DOHH2 (cell line): ENCODE results near the gene ARHGAP27.

Experiments used
- H3F3A ChIP-seq: fragments of 200-600 bp; sonication (generic), shearing (Covaris generic); 2 replicates; pipeline ENCODE4 v1.6.0; 2016; ENCODE audit warnings: antibody characterized with exemption, mild to moderate bottlenecking; ENCODE audit not compliant: control insufficient read depth, insufficient read depth
- H3K27ac ChIP-seq: fragments of 200-600 bp; sonication (generic); 2 replicates; pipeline ENCODE4 v1.5.1; 2014; ENCODE audit warnings: low read depth, mild to moderate bottlenecking, low read length, moderate library complexity
- H3K27me3 ChIP-seq: fragments of 200-600 bp; sonication (generic); 2 replicates; pipeline ENCODE4 v1.6.1; 2014; ENCODE audit warnings: mild to moderate bottlenecking, low read length, mixed read lengths; ENCODE audit not compliant: control insufficient read depth
- H3K36me3 ChIP-seq: fragments of 200-600 bp; sonication (generic); 2 replicates; pipeline ENCODE4 v1.6.1; 2014; ENCODE audit warnings: mild to moderate bottlenecking, low read length, moderate library complexity, mixed read lengths; ENCODE audit not compliant: control insufficient read depth
- H3K4me1 ChIP-seq: fragments of 200-600 bp; sonication (generic); 2 replicates; pipeline ENCODE4 v1.6.1; 2014; ENCODE audit warnings: mild to moderate bottlenecking, low read length, mixed read lengths; ENCODE audit not compliant: control insufficient read depth
- H3K4me2 ChIP-seq: fragments of 200-600 bp; sonication (generic); 2 replicates; pipeline ENCODE4 v1.6.0; 2014; ENCODE audit warnings: mild to moderate bottlenecking, low read length, moderate library complexity
- H3K4me3 ChIP-seq: fragments of 200-600 bp; sonication (generic); 2 replicates; pipeline ENCODE4 v1.5.1; 2014; ENCODE audit warnings: mild to moderate bottlenecking, low read length, mixed read lengths
- H3K79me2 ChIP-seq: fragments of 200-600 bp; sonication (generic); 2 replicates; pipeline ENCODE4 v1.6.1; 2014; ENCODE audit warnings: mild to moderate bottlenecking, low read length, mixed read lengths; ENCODE audit not compliant: control insufficient read depth
- H3K9me2 ChIP-seq: fragments of 200-600 bp; sonication (generic); replicated peaks from 2 replicates; pipeline ENCODE4 v1.6.1; 2014; ENCODE audit warnings: mild to moderate bottlenecking, low read length, mixed read lengths; ENCODE audit not compliant: control insufficient read depth
- H3K9me3 ChIP-seq: fragments of 200-600 bp; sonication (generic); 2 replicates; pipeline ENCODE4 v1.6.1; 2014; ENCODE audit warnings: antibody characterized with exemption, low read length, mixed read lengths; ENCODE audit not compliant: control insufficient read depth, insufficient read depth
- H4K20me1 ChIP-seq: fragments of 200-600 bp; sonication (generic); 2 replicates; pipeline ENCODE4 v1.6.0; 2014; ENCODE audit warnings: low read depth, mild to moderate bottlenecking, antibody characterized with exemption, low read length, moderate library complexity; ENCODE audit not compliant: control insufficient read depth, insufficient read depth
- EZH2phosphoT487 ChIP-seq: fragments of 200-600 bp; sonication (generic); IDR thresholded peaks from 2 replicates; pipeline ENCODE4 v1.6.1; 2017; ENCODE audit warnings: borderline replicate concordance, mild to moderate bottlenecking, antibody characterized with exemption, low read length, moderate library complexity, mixed read lengths
- TF ChIP-seq, protein P1 (sequence below): fragments of 200-600 bp; sonication (generic); IDR thresholded peaks from one replicate; pipeline ENCODE4 v1.5.1; 2014; ENCODE audit warnings: antibody characterized with exemption, mild to moderate bottlenecking, low read depth, low read length; ENCODE audit not compliant: poor library complexity, severe bottlenecking

ARHGAP27 gene

DNA sequence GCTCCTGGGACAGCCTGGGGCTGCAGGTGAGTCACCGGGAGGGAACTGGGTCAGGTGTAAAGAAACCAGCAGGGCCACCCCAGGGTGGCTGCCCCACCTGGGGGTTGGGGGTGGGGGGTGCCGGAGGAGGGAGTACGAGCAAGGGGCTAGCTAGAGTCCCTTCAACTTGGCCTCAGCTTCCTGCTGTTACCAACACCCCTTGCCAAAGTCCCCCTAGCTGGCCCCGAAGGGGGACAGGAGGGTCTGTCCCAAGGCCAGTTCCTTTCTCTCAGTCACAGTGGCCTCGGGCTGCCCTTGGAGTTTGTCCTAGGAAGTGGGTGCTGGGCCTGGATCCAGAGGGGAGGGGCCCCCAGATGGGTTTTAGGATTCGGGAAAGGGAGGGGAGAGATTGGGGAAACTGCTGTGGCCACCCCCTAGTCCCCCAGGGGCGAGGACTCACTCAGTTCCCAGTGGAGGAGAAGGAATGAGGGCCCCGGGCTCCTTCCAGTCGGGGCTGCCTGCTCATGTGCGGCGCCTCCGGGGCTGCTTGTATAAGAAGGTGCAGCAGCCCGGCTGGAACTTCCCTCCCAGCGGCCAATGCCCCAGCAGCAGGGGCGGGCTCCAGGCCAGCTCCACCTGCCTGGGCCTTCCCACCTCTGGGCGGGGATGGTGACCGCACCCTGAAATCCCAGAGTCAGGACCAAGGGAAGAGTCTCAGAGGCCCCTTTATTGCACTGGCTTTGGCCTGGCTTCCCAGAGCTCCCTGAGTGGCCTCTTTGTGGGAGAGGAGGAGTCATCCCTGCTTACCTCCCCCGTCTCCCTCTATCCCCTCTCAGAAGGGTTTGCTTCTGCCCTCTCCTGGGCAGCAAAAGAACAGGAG, 7.3 kb downstream of the ARHGAP27 start:
- no peaks in the 10 kb centered on the region for H3K79me2 ChIP-seq
- TF ChIP-seq EZH2phosphoT487: no peak
- TF ChIP-seq, protein P1, sequence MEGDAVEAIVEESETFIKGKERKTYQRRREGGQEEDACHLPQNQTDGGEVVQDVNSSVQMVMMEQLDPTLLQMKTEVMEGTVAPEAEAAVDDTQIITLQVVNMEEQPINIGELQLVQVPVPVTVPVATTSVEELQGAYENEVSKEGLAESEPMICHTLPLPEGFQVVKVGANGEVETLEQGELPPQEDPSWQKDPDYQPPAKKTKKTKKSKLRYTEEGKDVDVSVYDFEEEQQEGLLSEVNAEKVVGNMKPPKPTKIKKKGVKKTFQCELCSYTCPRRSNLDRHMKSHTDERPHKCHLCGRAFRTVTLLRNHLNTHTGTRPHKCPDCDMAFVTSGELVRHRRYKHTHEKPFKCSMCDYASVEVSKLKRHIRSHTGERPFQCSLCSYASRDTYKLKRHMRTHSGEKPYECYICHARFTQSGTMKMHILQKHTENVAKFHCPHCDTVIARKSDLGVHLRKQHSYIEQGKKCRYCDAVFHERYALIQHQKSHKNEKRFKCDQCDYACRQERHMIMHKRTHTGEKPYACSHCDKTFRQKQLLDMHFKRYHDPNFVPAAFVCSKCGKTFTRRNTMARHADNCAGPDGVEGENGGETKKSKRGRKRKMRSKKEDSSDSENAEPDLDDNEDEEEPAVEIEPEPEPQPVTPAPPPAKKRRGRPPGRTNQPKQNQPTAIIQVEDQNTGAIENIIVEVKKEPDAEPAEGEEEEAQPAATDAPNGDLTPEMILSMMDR: peak; percentile 35
- peaks cover 32% of the 10 kb centered on the region for H3K4me1 ChIP-seq
- H3K27me3 ChIP-seq: peaks cover 4% of the 10 kb centered on the region; the same call in 1 of the 2 replicates
- H3K36me3 ChIP-seq: no peaks in the 10 kb centered on the region
- H3K4me3 ChIP-seq: no peak overlapping the region
- no peaks in the 10 kb centered on the region for H4K20me1 ChIP-seq
- H3K9me3 ChIP-seq: no peaks in the 10 kb centered on the region
- H3K27ac ChIP-seq: no peak overlapping the region
- peaks cover 7% of the 10 kb centered on the region for H3F3A ChIP-seq
- no peak overlapping the region for H3K4me2 ChIP-seq
- H3K9me2 ChIP-seq: no peaks in the 10 kb centered on the region

DNA sequence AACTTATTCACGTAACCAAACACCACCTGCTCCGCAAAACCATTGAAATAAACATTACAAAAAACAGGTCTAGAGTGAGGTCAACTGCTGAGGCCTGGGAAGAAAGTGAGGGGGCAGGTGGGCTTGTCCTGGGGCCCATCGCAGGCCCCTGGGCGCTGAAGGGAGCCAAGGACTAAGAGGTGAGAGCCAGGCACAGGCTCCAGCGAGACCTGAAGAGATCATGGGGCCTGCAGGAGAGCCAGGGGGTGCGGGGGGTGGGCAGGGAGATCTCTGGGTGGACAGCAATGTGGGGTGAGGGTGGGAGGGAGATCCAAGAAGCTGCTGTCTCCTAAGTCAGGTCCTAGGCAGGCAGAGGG, 7.9 kb downstream of the ARHGAP27 start:
- no peaks in the 10 kb centered on the region for H4K20me1 ChIP-seq
- no peak overlapping the region for H3K4me3 ChIP-seq
- no peaks in the 10 kb centered on the region for H3K79me2 ChIP-seq
- no peak overlapping the region for H3K27ac ChIP-seq
- no peak overlapping the region for H3K4me2 ChIP-seq
- H3K4me1 ChIP-seq: peaks cover 28% of the 10 kb centered on the region
- H3K9me2 ChIP-seq: no peaks in the 10 kb centered on the region
- H3K36me3 ChIP-seq: no peaks in the 10 kb centered on the region
- 0 out of 2 replicates have a peak, but pooled peaks cover 4% of the 10 kb centered on the region for H3K27me3 ChIP-seq
- H3K9me3 ChIP-seq: no peaks in the 10 kb centered on the region
- TF ChIP-seq EZH2phosphoT487: no peak
- TF ChIP-seq, protein P1: no peak
- peaks cover 7% of the 10 kb centered on the region for H3F3A ChIP-seq

DNA sequence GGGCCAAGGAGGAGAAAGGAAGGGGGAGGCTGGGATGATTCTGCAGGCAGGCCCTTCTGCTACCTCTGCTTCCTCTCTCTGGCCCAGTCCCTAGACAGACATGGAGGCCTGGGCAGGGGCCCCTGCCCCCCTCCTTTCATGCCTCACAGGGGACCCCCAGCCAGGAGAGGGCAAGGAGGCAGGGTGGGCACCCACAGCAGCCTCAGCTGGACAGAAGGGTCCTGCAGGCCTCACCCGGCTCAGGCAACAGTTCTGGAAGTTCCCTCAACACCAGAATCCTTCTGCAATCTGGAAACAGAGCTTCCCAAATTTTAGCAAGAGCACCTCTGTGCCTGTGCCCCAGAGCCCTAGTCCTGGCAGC, 8.7 kb downstream of the ARHGAP27 start:
- no peak overlapping the region for H3K4me2 ChIP-seq
- no peak overlapping the region for H3K4me3 ChIP-seq
- no peak overlapping the region for H3K27ac ChIP-seq
- peaks cover 6% of the 10 kb centered on the region for H3F3A ChIP-seq
- no peaks in the 10 kb centered on the region for H3K9me3 ChIP-seq
- H4K20me1 ChIP-seq: no peaks in the 10 kb centered on the region
- H3K27me3 ChIP-seq: 0 out of 2 replicates have a peak, but pooled peaks cover 4% of the 10 kb centered on the region
- no peaks in the 10 kb centered on the region for H3K36me3 ChIP-seq
- H3K9me2 ChIP-seq: no peaks in the 10 kb centered on the region
- H3K4me1 ChIP-seq: peaks cover 21% of the 10 kb centered on the region
- no peak for TF ChIP-seq EZH2phosphoT487
- TF ChIP-seq, protein P1: no peak
- H3K79me2 ChIP-seq: no peaks in the 10 kb centered on the region
